HG02678 (cell line): ENCODE results near the gene UNC13D.
"Not testable (repeated sequence)": the region's sequence is repeated elsewhere in the genome, so short reads cannot be mapped to it uniquely, and the experiment has no call there.

Experiments
- ATAC-seq: cut with Tn5 transposase; IDR thresholded peaks from one replicate; pipeline ENCODE4 v1.9.1; 2021; ENCODE audit warnings: mild to moderate bottlenecking, moderate library complexity; ENCODE audit not compliant: unreplicated experiment

UNC13D gene

DNA sequence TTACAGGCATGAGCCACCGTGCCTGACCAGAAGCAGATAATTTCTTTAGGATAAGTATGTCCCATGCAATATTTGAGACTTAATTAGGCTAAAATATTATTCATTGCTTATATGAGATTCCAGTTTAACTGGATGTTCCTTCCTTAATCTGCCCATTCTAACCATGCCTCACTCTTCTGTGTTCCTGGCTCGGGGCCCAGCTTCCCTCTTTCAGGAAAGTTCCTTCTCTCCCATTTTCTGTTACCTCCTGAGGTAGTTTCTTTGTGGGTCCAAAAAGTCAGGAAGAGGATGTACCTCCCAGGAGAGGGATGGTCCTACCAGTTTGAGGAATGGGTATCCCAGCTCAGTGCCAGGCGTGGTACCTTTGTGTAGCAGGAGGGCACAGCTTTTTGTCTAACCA is 36.3 kb downstream of the UNC13D start:
- ATAC-seq, result no peak

DNA sequence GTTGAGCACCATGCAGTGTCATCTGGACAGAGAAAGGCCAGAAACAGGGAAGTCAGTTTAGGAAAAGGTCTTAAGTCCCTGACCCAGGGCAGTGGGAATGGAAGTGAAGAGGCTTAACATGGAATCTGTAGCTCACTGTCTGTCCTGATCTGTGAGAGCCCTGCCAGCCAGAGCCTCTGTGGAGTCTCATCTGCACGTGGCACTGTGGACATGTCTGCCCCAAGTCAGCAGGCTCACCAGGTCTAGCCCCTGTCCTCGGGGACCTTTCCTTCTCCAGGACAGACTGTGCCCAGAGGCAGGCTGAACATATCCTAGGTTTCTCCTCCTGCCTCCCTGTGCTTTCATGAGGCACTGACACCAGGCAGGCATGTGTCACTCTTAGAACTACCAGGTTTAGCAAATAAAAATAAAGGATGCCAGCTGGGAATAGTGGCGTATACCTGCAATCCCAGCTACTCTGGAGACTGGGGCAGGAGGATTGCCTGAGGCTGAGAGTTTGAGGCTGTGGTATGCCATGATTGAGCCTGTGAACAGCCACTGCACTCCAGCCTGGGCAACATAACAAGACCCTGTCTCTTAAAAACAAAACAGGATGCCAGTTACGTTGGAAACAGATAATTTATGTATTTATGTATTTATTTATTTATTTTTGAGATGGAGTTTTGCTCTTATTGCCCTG is 37.2 kb downstream of the UNC13D start:
- no peak for ATAC-seq

DNA sequence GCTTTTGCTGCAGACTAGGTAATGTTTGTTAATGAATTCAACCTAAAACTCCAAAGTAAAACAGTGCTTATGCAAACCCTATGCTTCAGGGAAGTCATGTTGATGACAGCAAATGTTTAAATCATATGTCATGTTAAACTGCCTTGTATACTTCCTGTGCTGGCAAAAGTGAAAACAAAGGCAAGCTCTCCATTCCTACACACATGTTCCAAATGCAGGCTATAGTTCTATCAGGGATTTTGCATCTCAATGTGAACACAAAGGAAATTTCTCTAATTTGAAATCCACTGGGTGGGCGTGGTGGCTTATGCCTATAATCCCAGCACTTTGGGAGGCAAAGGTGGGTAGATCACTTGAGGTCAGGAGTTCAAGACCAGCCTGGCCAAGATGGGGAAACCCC is 40.3 kb downstream of the UNC13D start:
- no peak for ATAC-seq

DNA sequence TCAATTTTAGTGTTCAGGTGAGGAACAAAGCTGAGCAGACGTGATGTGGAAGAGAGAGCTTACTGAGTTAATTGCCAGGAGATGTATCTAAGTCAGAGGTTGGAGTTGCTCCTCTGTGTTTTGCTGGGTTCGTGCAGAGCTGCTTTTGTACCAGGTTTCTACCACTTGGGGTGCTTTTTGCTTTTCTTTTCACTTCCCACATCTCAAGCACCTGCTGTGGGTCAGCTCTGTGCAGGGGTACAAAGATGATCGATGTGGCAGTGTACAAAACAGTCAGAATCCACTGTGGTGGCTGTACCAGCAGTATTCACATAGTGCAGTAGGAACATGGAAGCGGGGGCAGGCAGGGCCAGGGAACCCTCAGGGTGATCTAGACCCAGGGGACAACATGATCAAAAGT is 44.8 kb downstream of the UNC13D start:
- ATAC-seq, result no peak

DNA sequence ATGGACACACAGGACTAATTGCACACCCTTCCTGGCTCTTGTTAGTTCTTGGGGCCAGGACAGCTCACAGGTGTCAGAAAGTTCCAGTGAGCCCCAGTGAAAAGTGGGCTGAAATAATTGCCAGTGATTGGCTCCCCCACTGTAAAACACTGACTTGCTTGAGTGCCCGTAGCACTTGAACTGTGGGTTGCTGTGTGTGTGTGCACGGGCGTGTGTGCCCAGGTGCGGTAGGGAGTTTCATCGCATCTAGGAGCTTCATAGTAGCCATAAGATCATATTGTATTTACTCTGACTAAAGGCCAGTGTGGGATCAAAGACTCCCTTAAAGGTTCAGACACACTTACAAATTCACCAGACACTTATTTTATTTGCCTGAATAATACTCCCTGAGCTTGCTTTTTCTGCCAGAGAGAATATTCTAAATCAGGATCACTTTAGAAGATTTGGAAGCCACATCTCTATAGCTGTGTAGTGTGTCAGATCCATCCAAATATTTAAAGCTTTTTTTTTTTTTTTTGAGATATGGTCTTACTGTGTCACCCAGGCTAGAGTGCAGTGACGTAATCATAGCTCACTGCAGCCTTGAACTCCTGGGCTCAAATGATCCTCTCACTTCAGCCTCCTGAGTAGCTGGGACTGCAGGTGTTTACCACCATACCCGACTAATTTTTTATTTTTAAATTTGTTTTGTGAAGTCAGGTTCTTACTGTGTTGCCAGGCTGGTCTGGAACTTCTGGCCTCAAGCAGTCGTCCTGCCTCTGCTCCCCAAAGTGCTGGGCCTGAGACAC is 48.2 kb downstream of the UNC13D start:
- no peak for ATAC-seq

DNA sequence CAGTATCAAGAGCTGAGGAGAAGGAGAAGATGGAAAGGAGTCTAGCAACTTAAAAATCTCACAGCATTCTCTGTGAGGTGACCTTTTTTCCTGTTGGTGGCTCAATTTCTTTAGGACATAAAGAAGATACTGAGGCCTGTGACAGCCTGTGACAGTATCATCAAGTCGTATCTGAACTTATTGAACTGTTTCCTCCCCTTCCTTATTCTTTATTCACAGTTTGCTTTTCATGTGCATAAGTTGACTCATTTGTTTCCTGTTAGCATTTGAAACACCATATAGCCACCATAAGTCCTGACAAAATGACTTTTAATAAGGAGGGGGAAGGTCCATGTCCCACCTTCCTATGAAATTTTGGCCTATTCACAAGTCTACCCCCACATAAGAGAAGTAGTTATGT is 50.7 kb downstream of the UNC13D start:
- no peak for ATAC-seq

DNA sequence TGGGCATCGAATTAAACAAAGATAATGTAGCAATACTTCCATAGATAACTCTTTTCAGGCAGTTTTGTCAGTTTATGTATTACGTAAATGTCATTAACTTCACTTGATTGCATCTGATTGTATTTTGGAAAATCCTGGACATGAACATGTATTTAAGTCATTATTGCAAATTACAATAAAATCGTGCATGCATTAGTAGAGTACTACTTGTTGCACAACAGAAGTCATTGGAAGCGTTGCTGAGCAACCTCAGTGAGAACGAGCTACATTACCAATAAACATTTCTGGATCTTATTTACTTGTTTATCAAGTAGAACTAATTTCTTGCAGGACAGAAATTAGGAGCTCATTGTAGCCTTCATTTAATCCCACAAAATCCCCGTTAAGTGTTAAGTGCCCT is 53.0 kb downstream of the UNC13D start:
- ATAC-seq, result no peak

DNA sequence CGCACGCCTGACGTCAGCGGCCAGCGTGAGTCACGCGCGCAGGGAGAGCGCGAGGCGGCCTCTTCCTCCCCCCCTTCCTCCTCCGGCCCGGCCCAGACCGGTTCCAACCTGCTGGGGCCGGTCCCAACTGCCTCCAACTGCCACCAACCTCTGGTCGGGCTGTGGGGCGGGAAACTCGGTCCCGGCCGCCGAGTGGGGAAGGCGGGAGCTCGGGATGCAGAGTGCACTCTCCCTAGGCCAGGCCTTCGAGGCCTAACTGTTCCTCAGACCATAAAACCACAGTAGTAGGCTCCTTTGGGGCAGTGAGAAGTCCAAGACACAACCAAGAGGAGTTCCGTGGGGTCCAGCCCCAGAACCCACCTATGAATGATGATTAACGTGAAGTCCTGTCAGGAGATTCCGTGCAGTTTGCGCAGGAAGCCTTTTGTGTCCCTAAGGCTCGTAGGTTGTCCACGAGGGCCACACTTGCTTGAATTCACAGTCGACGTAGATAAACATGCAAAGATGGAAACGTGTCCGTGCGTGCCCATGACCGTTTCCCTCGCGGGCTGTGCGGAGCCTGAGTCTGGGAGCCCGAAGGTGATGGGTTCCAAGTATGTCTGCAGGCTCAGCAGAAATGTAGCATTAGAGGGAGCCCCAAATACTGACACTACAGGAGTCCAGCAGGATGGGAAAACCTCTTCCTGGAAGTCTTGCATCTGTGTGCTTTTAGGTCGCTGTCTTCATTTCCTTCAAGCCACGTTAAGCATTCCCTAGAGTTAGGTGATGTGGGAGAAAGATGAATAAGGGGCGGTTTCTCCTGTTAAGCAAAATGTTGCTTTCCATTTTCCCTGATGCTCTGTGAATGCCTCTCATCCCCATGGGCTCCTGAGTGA is 59.0 kb downstream of the UNC13D start:
- peak; percentile 64 for ATAC-seq

DNA sequence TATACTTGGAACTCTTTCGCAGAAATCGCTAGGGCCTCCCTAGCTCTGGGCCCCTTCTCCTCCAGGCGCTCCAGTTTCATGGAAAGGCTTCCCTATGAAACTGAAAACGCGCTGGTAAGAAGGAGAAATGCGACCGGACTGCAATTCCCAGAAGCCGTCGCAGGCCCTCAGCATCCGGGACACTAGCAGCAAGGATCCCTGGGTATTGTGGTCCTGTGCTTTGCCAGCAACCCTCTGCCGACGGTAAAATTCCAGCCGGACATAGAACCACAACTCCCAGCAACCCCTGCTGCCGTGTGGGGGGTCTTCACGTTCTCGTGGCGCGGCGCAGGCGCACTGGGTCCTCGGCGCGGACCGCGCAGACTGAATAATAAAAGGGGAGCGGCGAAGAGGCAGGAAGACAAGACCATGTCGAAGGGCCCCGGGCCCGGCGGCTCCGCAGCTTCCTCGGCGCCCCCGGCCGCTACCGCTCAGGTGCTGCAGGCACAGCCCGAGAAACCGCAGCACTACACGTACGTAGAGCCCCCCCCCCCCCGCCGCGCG is 59.7 kb downstream of the UNC13D start, which contains the start of gene UNK:
Gene UNK (plus strand): TSS at position 334 of the 543 bp plus-strand sequence. CDS start 75 bp downstream, at position 409.
- ATAC-seq, result peak; percentile 68

DNA sequence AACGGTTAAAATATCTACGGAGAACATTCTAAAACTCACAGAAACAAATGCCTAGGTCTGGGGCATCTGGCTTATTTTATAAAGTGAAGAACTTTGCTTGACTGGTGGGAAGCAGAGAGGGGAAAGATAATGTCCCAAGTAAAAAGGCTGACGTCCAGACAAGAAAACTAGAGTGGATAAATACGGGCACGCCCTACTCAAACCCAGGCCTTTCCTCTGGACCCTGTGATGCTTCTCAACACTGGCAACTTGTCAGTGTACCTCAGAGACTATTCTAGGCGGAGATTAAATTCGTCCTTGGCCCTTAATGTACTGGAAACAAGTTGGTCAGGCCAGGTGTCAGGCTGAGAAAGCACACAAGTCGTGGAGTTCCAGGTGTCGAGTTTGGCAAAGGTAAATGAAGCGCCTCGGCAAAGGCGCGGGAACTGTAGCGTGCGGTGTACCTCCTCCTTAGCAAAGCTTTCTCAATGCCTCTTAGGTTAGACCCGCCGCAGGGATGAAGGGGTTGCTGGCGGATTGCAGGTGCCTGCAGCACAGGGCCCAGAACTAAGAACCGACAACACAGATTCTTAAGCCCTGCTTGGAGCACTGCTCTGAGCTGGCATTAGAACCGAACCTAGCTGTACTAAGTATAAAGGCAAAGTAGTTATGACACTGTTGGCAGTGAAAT is 60.3 kb downstream of the UNC13D start:
- peak; percentile 0 for ATAC-seq

DNA sequence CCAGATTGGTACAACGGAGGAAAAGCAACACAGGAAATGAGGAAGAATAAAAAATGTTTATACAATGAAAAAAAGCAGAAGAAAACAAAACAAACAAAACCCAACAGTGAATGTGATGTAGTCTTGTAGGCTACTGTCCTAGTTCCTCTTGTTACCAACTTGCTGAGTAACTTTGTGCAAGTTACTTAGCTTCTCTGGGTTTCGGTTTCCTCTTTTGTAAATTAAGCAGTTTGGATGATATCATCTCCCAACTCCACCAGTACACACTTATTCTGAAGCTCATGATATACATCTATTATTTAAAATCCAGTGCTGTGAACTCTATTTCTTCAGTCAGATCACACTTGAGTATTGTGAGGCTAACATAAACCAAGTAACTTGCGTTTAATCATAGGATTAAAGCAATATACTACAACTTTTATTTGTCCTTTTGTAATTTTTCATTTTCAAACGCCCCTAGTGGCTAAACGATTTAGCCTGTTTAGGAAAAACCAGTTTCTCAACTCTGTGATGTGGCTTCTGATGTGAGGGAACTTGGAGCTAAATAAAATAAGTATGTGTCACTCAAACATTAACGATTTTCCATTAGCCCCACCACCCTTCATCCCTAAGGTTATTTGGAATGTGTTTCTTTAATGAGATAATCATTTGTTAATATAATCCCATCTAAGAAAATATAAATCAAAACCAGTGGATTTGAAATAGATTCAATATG is 61.0 kb downstream of the UNC13D start:
- no peak for ATAC-seq

DNA sequence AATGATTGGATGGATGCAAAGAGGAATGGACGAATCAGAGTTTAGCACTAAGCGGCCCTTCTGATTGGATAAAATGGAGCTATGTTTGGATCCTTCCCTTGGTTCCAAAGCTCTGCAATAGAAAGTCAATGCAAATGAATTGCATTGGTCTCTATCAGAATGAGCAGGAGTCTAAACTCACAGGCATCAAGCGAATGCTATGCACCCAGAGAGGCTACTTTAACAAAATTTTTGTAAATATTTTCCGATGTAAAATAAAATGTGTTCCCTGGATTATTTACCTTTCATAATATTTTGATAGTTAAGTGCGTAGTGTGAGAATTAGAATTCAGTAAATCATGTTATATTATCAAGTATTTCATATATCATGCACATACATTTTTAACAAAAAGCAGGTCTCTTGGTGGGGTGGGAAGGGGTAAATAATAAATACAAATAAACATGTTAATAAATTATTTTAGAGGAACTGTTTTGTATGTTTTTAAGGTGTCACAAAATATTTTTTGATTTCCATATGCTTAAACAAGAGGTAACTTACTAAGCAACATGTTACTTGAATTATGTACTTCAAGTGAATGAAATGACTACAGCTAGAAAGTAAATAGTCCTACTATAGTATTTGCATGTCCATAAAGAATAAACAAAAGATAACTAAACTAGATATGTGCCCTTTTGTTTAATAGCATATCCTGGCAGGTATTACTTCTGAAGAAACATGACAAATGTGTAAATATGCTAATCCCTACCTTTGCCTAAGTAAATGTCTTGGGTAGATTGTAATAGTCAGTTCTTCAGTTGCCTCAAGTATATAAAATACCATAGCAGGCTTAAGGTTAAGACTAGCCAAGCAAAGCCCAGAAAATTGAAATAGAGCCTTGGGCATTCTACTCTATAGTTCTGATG is 64.0 kb downstream of the UNC13D start:
- ATAC-seq, result no peak

DNA sequence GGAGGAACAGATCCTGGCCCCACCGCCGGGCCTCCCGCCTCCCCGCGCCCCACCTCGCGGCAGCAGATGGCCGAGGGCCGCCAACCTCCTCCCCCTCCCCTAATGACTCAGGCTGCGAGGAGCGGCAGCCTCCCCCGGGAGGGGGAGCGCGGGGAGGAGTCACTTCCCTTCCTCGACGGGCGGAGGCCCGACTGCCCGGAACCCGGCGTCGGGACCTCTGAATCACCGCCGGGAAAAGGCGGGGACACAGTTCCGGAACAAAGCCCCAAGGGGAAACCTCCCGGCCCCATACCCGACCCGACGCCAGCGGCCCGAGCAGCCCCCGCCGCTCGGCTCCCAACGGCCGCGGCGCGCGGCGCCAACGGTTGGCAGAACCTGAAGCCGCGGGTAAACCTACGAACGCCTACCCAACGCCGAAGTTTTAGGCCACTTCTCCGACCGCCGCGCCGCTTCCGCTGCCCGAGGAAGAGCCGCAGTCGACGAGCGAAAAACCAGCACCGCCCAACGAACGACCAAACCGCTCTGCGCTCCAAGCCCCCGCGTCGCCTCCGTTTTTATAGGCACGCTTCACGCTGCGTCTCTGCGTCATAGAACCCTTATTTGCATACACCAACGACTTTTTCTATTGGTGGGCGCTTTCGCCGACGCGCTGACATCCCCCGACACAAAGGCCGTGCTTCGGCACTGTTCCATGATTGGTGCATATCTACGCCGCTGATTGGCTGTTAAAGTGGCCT is 64.8 kb downstream of the UNC13D start:
- peak; percentile 66 for ATAC-seq

DNA sequence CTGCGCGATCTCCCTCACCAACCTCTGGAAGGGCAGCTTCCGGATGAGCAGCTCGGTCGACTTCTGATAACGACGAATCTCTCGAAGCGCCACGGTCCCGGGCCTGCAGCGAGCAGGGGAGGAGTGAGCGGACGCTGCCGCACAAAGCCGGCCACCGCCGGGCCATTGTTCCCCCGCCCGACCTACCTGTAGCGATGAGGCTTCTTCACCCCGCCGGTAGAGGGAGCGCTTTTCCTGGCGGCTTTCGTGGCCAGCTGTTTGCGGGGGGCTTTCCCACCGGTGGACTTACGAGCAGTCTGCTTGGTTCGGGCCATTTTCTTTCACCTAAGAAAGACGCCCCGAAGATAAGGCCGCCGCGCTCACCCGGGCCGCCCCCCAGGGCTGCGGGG is 65.3 kb downstream of the UNC13D start:
- ATAC-seq, result peak; percentile 16

DNA sequence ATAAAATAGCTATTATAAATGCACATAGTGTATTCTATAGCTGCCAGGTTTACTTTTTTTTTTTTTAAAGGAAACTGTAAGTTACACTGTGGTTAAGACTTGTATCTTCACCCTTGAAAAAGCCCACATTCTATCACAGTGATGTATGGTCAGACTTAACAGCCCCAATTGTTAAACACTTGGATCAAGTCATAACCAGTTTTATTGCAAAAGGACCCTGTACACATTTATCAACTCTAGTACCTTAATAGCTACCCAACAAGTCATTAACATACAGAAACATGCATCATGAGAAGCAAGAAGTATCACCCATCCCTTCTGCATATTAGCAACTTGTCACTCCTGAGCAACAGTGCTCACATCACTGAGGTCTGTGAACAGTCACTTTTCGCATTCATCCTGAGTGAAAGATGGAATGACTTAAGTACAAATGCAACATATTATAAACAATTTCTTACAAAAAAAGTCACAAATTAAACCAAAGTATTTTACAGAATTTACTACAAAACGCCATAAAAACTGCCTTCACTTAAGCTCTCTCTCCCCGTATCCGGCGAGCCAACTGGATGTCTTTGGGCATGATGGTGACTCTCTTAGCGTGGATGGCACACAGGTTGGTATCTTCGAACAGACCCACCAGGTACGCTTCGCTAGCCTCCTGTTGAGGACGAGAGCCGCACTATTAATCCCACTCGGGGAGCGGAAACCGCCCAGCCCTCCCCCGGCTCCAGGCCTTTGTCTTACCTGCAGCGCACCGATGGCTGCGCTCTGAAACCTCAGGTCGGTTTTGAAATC is 65.9 kb downstream of the UNC13D start:
- ATAC-seq, result not testable (repeated sequence)

DNA sequence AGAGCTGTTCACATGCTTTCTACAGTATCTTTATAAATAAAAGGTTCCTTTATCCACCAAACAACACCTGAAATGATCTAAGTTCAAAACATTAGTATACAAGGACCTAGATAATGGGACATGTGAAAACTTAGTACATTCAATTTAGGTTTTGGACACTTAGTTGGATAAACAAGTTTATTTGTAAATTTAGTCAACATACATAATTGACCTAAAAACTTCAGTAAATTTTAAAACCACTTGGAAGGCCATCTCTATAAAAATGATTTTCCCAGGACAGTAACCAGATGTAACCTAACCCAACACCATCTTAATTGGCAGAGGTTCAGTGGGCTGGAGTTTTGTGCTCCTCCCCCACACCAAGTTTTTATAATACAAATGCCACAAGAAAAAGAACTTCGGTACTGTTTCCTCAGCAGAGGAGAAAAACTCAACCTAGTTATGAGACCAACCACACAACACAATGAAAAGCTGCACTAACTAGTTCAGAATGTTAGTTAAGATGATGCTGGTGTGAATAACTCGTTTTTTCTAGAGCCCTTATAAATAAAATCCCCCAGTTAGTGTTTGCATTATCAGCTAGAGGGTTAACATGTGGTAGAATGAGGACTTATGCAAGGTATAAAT is 66.8 kb downstream of the UNC13D start:
- no peak for ATAC-seq
